Kasumi-1 (cell line): ENCODE data around the gene PSG6.
"Not testable (repeated sequence)": the region's sequence is repeated elsewhere in the genome, so short reads cannot be mapped to it uniquely, and the experiment has no call there.

Experiments used
- DNase-seq, 2 experiments: peaks; one replicate each; lab custom pipeline; 2025; lab: John Stamatoyannopoulos, UW

PSG6 gene

GRCh38 chr19:42852821-42853220, 64.9 kb downstream of the PSG6 start:
- DNase-seq: not testable (repeated sequence)
